ENCODE data around the gene SGTA. TPM values are rescaled to one million over a fixed set of nuclear protein-coding genes. Genes with fewer than 3 reads are reported as not detected.

The SGTA gene
- total RNA-seq (2014; rRNA removed; shearing (Covaris generic)): 60.4 and 87.9 TPM in 2 replicates

- DNase-seq (ENCODE audit: low read depth): peak; percentile 99
Measured at GRCh38 chr19:2782936-2783780, at the start of gene SGTA. Gene SGTA (minus strand): TSS chr19:2783273. CDS start chr19:2769068, 14,205 bp downstream.

GRCh38 chr19:2827840-2828489 is 44.9 kb upstream of the SGTA start:
- DNase-seq (ENCODE audit: low read depth): no peak

- no peak for DNase-seq (ENCODE audit: low read depth)
Measured at GRCh38 chr19:2827022-2827421, 43.9 kb upstream of the SGTA start.

GRCh38 chr19:2824129-2824528 is 41.1 kb upstream of the SGTA start:
- no peak for DNase-seq (ENCODE audit: low read depth)

- no peak for DNase-seq (ENCODE audit: low read depth)
Measured at GRCh38 chr19:2823646-2824045, 40.6 kb upstream of the SGTA start.

- no peak for DNase-seq (ENCODE audit: low read depth)
Measured at GRCh38 chr19:2822846-2823245, 39.8 kb upstream of the SGTA start.

GRCh38 chr19:2820112-2820702 is 37.1 kb upstream of the SGTA start:
- peak; percentile 26 for DNase-seq (ENCODE audit: low read depth)

GRCh38 chr19:2819540-2820111 is 36.6 kb upstream of the SGTA start, which contains the start of gene ZNF554:
Gene ZNF554 (plus strand): TSS chr19:2819868. CDS start chr19:2820072, 204 bp downstream.
- DNase-seq (ENCODE audit: low read depth): peak; percentile 92

GRCh38 chr19:2817237-2817829 is 34.3 kb upstream of the SGTA start:
- DNase-seq (ENCODE audit: low read depth): peak; percentile 46

- no peak for DNase-seq (ENCODE audit: low read depth)
Measured at GRCh38 chr19:2816641-2817040, 33.6 kb upstream of the SGTA start.

GRCh38 chr19:2815923-2816322 is 32.9 kb upstream of the SGTA start:
- DNase-seq (ENCODE audit: low read depth): no peak

- no peak for DNase-seq (ENCODE audit: low read depth)
Measured at GRCh38 chr19:2815191-2815614, 32.1 kb upstream of the SGTA start.

- no peak for DNase-seq (ENCODE audit: low read depth)
Measured at GRCh38 chr19:2814426-2814825, 31.4 kb upstream of the SGTA start.

GRCh38 chr19:2813235-2814160 is 30.4 kb upstream of the SGTA start:
- no peak for DNase-seq (ENCODE audit: low read depth)

GRCh38 chr19:2812414-2813234 is 29.6 kb upstream of the SGTA start:
- no peak for DNase-seq (ENCODE audit: low read depth)

- no peak for DNase-seq (ENCODE audit: low read depth)
Measured at GRCh38 chr19:2811735-2812413, 28.8 kb upstream of the SGTA start.

GRCh38 chr19:2811221-2811722 is 28.2 kb upstream of the SGTA start:
- DNase-seq (ENCODE audit: low read depth): no peak

GRCh38 chr19:2810141-2811091 is 27.3 kb upstream of the SGTA start:
- no peak for DNase-seq (ENCODE audit: low read depth)

Measured in M059J (cell line).